Sigmoid colon (tissue), 4 donors: ENCODE data around the gene LMNTD2.

Source experiments
- CTCF ChIP-seq, 4 experiments: fragments of 450-650 bp in 3 of 4; fragments of 200-600 bp in 1 of 4; IDR thresholded peaks; one replicate each; pipeline ENCODE4 v1.5.1; 2016 to 2019; ENCODE audit warnings: antibody characterized with exemption in 4 of 4, mild to moderate bottlenecking in 3 of 4, moderate library complexity in 2 of 4
- EP300 ChIP-seq, 4 donors: sonication (generic); formaldehyde crosslinking; IDR thresholded peaks; one replicate each; pipeline ENCODE4 v1.6.1; 2017; ENCODE audit warnings: antibody characterized with exemption in 4 of 4
- POLR2A ChIP-seq, 2 donors: fragments of 450-650 bp; IDR thresholded peaks; one replicate each; pipeline ENCODE4 v1.6.1; 2016; ENCODE audit warnings: antibody characterized with exemption in 2 of 2, mild to moderate bottlenecking in 2 of 2, moderate library complexity in 2 of 2
- POLR2AphosphoS5 ChIP-seq, 4 donors: sonication (generic); formaldehyde crosslinking; IDR thresholded peaks; one replicate each; pipeline ENCODE4 v1.6.1; 2017; ENCODE audit warnings: antibody characterized with exemption in 4 of 4

- TF ChIP-seq POLR2AphosphoS5 (IDR thresholded peaks at IDR 0.05) (no peak), POLR2A (IDR thresholded peaks at IDR 0.05) (no peak), CTCF (IDR thresholded peaks at IDR 0.05) (no peak), EP300 (IDR thresholded peaks at IDR 0.05) (no peak)
Measured at GRCh38 chr11:581752-582151, 21.2 kb upstream of the LMNTD2 start.
